H1 (cell line): ENCODE data around the gene MAP4. TPM values are rescaled to one million over a fixed set of nuclear protein-coding genes. Genes with fewer than 3 reads are reported as not detected.

Source experiments
- CTCF ChIA-PET: fragments of 300-600 bp; sonication (Branson Sonifier 250); formaldehyde crosslinking; loops from one replicate; lab custom pipeline; 2021; ENCODE audit not compliant: partially characterized antibody; lab: Charles Lee
- POLR2A ChIA-PET: fragments of 300-600 bp; sonication (Branson Sonifier 250); formaldehyde crosslinking; loops from one replicate; lab custom pipeline; 2021; ENCODE audit warnings: inconsistent platforms; ENCODE audit not compliant: partially characterized antibody; lab: Charles Lee
- DNase-seq, 2 experiments: peaks; one replicate each; pipeline versions ENCODE4 v3.0.0 to v3.0.0-alpha.2; 2010 to 2022; ENCODE audit warnings: low spot score in 2 of 2, low read depth in 1 of 2, mixed read lengths in 1 of 2
- FAIRE-seq: peaks from 2 replicates; lab custom pipeline; 2011; peaks lifted over from hg19 to GRCh38; lab: Jason Lieb, UNC
- H2AFZ ChIP-seq: 2 replicates; pipeline ENCODE4 v1.8.1; 2012; ENCODE audit warnings: low read length, inconsistent platforms
- H2AK5ac ChIP-seq: 2 replicates; pipeline ENCODE4 v1.6.1; 2013; ENCODE audit warnings: low read depth, low read length
- H2BK120ac ChIP-seq: replicated peaks from 2 replicates; pipeline ENCODE3; 2013; ENCODE audit warnings: low read depth, low read length, inconsistent platforms
- H2BK12ac ChIP-seq: 2 replicates; pipeline ENCODE4 v1.6.1; 2013; ENCODE audit warnings: low read depth, low read length
- H2BK15ac ChIP-seq: 2 replicates; pipeline ENCODE4 v1.6.1; 2013; ENCODE audit warnings: low read length
- H2BK20ac ChIP-seq: 2 replicates; pipeline ENCODE4 v1.6.1; 2013; ENCODE audit warnings: low read length
- H2BK5ac ChIP-seq: 2 replicates; pipeline ENCODE4 v1.6.1; 2013; ENCODE audit warnings: low read depth, low read length
- H3K14ac ChIP-seq: 2 replicates; pipeline ENCODE4 v1.6.1; 2013; ENCODE audit warnings: inconsistent platforms; ENCODE audit not compliant: insufficient read length
- H3K18ac ChIP-seq: 2 replicates; pipeline ENCODE4 v1.6.1; 2013; ENCODE audit warnings: low read length; ENCODE audit errors: extremely low read depth
- H3K23ac ChIP-seq: 2 replicates; pipeline ENCODE4 v1.6.1; 2013; ENCODE audit warnings: inconsistent platforms; ENCODE audit not compliant: insufficient read length
- H3K23me2 ChIP-seq: 2 replicates; pipeline ENCODE4 v1.6.1; 2013; ENCODE audit warnings: low read depth, low read length
- H3K27ac ChIP-seq: 2 replicates; pipeline ENCODE4 v1.6.1; 2011; ENCODE audit warnings: low read depth, low read length, inconsistent platforms
- H3K27me3 ChIP-seq, 4 experiments: replicated peaks in 1 of 4; 1 replicate in 1 of 4; 2 replicates in 3 of 4; pipeline versions ENCODE4 v1.6.1 to v1.8.1; 2011 to 2013; ENCODE audit warnings: low read length in 3 of 4, mild to moderate bottlenecking in 3 of 4, inconsistent platforms in 2 of 4, mixed read lengths in 2 of 4, moderate library complexity in 1 of 4; ENCODE audit not compliant: control insufficient read depth in 3 of 4, insufficient read depth in 3 of 4; ENCODE audit errors: extremely low read depth in 1 of 4
- H3K36me3 ChIP-seq, 4 experiments: 2 replicates each; pipeline versions ENCODE4 v1.6.1 to v1.8.1; 2011 to 2013; ENCODE audit warnings: mild to moderate bottlenecking in 4 of 4, low read length in 3 of 4, moderate library complexity in 2 of 4, control low read depth in 1 of 4, inconsistent platforms in 1 of 4; ENCODE audit not compliant: insufficient read depth in 4 of 4, control insufficient read depth in 2 of 4
- H3K4ac ChIP-seq: replicated peaks from 2 replicates; pipeline ENCODE3; 2013; ENCODE audit warnings: low read length, low read depth, mixed read lengths, inconsistent platforms; ENCODE audit not compliant: insufficient read length
- H3K4me1 ChIP-seq, 4 experiments: replicated peaks in 1 of 4; 1 replicate in 1 of 4; 2 replicates in 3 of 4; pipeline versions ENCODE4 v1.6.1 to v1.8.1; 2011 to 2013; ENCODE audit warnings: low read length in 3 of 4, inconsistent platforms in 2 of 4, mixed read lengths in 1 of 4; ENCODE audit not compliant: insufficient read depth in 4 of 4, control insufficient read depth in 3 of 4
- H3K4me2 ChIP-seq, 2 experiments: 2 replicates each; pipeline versions ENCODE4 v1.6.1 to v1.8.1; 2011 to 2013; ENCODE audit warnings: low read depth in 2 of 2, low read length in 2 of 2, control low read depth in 1 of 2, inconsistent platforms in 1 of 2, mild to moderate bottlenecking in 1 of 2; ENCODE audit not compliant: insufficient read depth in 1 of 2
- H3K4me3 ChIP-seq, 4 experiments: fragments of 200-600, 300-600 bp in 1 of 4; sonication (generic), shearing (Covaris generic), sonication (Bioruptor Twin) in 1 of 4; 2 replicates each; pipeline versions ENCODE4 v1.5.1 to v1.8.1; 2011 to 2016; ENCODE audit warnings: low read length in 4 of 4, low read depth in 3 of 4, control low read depth in 2 of 4, inconsistent platforms in 2 of 4, mild to moderate bottlenecking in 2 of 4, mixed read lengths in 1 of 4, moderate library complexity in 1 of 4; ENCODE audit not compliant: insufficient read depth in 2 of 4; ENCODE audit errors: extremely low read depth in 1 of 4
- H3K56ac ChIP-seq: replicated peaks from 2 replicates; pipeline ENCODE3; 2013; ENCODE audit warnings: low read depth, mild to moderate bottlenecking, mixed read lengths, low read length, inconsistent platforms; ENCODE audit not compliant: insufficient read length
- H3K79me1 ChIP-seq: 2 replicates; pipeline ENCODE4 v1.6.1; 2013; ENCODE audit warnings: low read depth, low read length, control low read depth
- H3K79me2 ChIP-seq, 2 experiments: 2 replicates each; pipeline versions ENCODE4 v1.6.1 to v1.8.1; 2012 to 2013; ENCODE audit warnings: low read length in 2 of 2, mild to moderate bottlenecking in 2 of 2, inconsistent platforms in 1 of 2; ENCODE audit not compliant: insufficient read depth in 2 of 2, control insufficient read depth in 1 of 2
- H3K9ac ChIP-seq, 4 experiments: replicated peaks in 1 of 4; 1 replicate in 1 of 4; 2 replicates in 3 of 4; pipeline versions ENCODE4 v1.6.1 to v1.8.1; 2011 to 2013; ENCODE audit warnings: low read depth in 3 of 4, low read length in 3 of 4, control low read depth in 2 of 4, mild to moderate bottlenecking in 2 of 4, moderate library complexity in 2 of 4, inconsistent platforms in 1 of 4; ENCODE audit errors: extremely low read depth in 1 of 4
- H3K9me3 ChIP-seq, 2 experiments: 2 replicates each; pipeline versions ENCODE4 v1.6.1 to v1.8.1; 2012 to 2013; ENCODE audit warnings: mild to moderate bottlenecking in 2 of 2, moderate library complexity in 2 of 2, control low read depth in 1 of 2, inconsistent platforms in 1 of 2, low read depth in 1 of 2, low read length in 1 of 2, mixed read lengths in 1 of 2; ENCODE audit not compliant: insufficient read depth in 2 of 2
- H4K20me1 ChIP-seq, 2 experiments: replicated peaks in 1 of 2; 2 replicates each; pipeline versions ENCODE3 to v1.8.1; 2011 to 2013; ENCODE audit warnings: inconsistent platforms in 2 of 2, low read length in 2 of 2, mild to moderate bottlenecking in 1 of 2; ENCODE audit not compliant: insufficient read depth in 2 of 2, control insufficient read depth in 1 of 2
- H4K5ac ChIP-seq: 2 replicates; pipeline ENCODE4 v1.6.1; 2013; ENCODE audit warnings: low read length, low read depth, mixed read lengths, inconsistent platforms; ENCODE audit not compliant: insufficient read length
- H4K8ac ChIP-seq: 2 replicates; pipeline ENCODE4 v1.8.0; 2013; ENCODE audit warnings: mild to moderate bottlenecking, moderate library complexity, low read length, inconsistent platforms; ENCODE audit not compliant: insufficient read depth; ENCODE audit errors: extremely low read depth
- H4K91ac ChIP-seq: replicated peaks from 2 replicates; pipeline ENCODE3; 2013; ENCODE audit warnings: low read length, mixed read lengths, inconsistent platforms; ENCODE audit not compliant: insufficient read length
- CTCF ChIP-seq, 3 experiments: IDR thresholded peaks; 1 replicate in 2 of 3; 2 replicates in 1 of 3; pipeline versions ENCODE4 v1.5.1 to v1.6.1; 2011; ENCODE audit warnings: low read length in 3 of 3, mild to moderate bottlenecking in 3 of 3, inconsistent platforms in 2 of 3, low read depth in 1 of 3, moderate library complexity in 1 of 3; ENCODE audit not compliant: insufficient read depth in 1 of 3; ENCODE audit errors: control extremely low read depth in 1 of 3
- MAFK ChIP-seq: IDR thresholded peaks from 2 replicates; pipeline ENCODE4 v1.6.1; 2012; ENCODE audit warnings: low read depth, mild to moderate bottlenecking, improper control_type of control experiment, low read length
- RAD21 ChIP-seq, 2 experiments: IDR thresholded peaks in 1 of 2; conservative IDR thresholded peaks in 1 of 2; 2 replicates each; pipeline ENCODE4 v1.6.1; 2011; ENCODE audit warnings: low read depth in 2 of 2, low read length in 2 of 2, improper control_type of control experiment in 1 of 2, inconsistent platforms in 1 of 2, mild to moderate bottlenecking in 1 of 2, moderate library complexity in 1 of 2
- WGBS, 2 experiments: shearing (Covaris generic) in 1 of 2; methylation state at CpG; one replicate each; pipeline versions ENCODE4 v1.1.6 to v1.1.7; 2013 to 2015; ENCODE audit warnings: low lambda C conversion rate in 2 of 2, mixed read lengths in 2 of 2, inconsistent platforms in 1 of 2, low coverage in 1 of 2, missing lambda C conversion rate in 1 of 2; ENCODE audit not compliant: insufficient replicate concordance in 2 of 2, insufficient coverage in 1 of 2, insufficient read length in 1 of 2; ENCODE audit errors: extremely low coverage in 1 of 2, missing lambda C conversion rate in 1 of 2; 5-methylcytosine and 5-hydroxymethylcytosine counted together
- polyA plus RNA-seq, 7 experiments: library from polyadenylated mRNA; depleted of rRNA in 3 of 7; stranded (reverse) in 5 of 7; unstranded in 2 of 7; fragments of >200 nt in 5 of 7; fragments of 200-250 nt in 2 of 7; gene quantifications; 1 replicate in 5 of 7; 2 replicates in 1 of 7; 4 replicates in 1 of 7; pipeline versions ENCODE4 v1.2.1 to v1.2.3, GENCODE V29; 2011 to 2013; ENCODE audit warnings: missing spikeins in 2 of 7, mixed read lengths in 2 of 7
- total RNA-seq: library from RNA; stranded (reverse); fragmentation: NEBNext Ultra II Directional; extraction: Animal tissue kit (Norgen Biotek cat#: 25700); gene quantifications from 2 replicates; pipeline ENCODE4 v1.2.1, GENCODE V29; 2021

Gene MAP4
- total and polyA plus RNA-seq, 2 of the 8 experiments (the other 6 are each of a cell fraction or from before 2014, with no cell fraction given): 67.0 to 179 TPM

- Histone ChIP-seq H3K18ac (no peak overlapping the region), H3K9me3 (no peaks in the 10 kb centered on the region), H3K27me3 (no peaks in the 10 kb centered on the region; a peak in 1 of 7 replicates), H3K4me2 (no peak overlapping the region), H3K27ac (no peak overlapping the region), H2BK12ac (no peak overlapping the region), H3K9ac (no peak overlapping the region), H2AFZ (no peak overlapping the region), H3K4me1 (peaks cover 0 to 8% (median 5%) of the 10 kb centered on the region in 4 experiments; a peak in 5 of 7 replicates), H3K23me2 (no peaks in the 10 kb centered on the region), H3K56ac (no peak overlapping the region), H3K36me3 (peaks cover 49 to 94% (median 78%) of the 10 kb centered on the region in 4 experiments), H3K4me3 (no peak overlapping the region), H4K8ac (peak overlapping the region; percentile 29; the same call in 1 of the 2 replicates), H4K5ac (no peak overlapping the region), H3K79me1 (peaks cover 15% of the 10 kb centered on the region), H2BK20ac (no peak overlapping the region), H2AK5ac (no peak overlapping the region), H3K4ac (no peak overlapping the region), H3K79me2 (no peaks in the 10 kb centered on the region; a peak in 1 of 4 replicates), H4K91ac (no peak overlapping the region), H3K23ac (no peak overlapping the region), H3K14ac (no peak overlapping the region), H2BK15ac (no peak overlapping the region), H2BK120ac (no peak overlapping the region), H2BK5ac (no peak overlapping the region), H4K20me1 (peaks cover 35 to 58% of the 10 kb centered on the region in 2 experiments)
- CTCF ChIA-PET: interaction anchor here (2.3 kb wide), 1 partner anchor 10 kb away, joined by 8 read pairs; no protein-coding TSS in a partner anchor
- 92% methylated on average over 11 of the region's 11 CpGs; no CpG with 5 or more reads in 1 of the 2 experiments for WGBS, 2 experiments
- POLR2A ChIA-PET: interaction anchor here (1.1 to 1.2 kb wide), 2 partner anchors 9 to 13 kb away, joined by 4 read pairs; no protein-coding TSS in a partner anchor
- peak in 1 of 2 experiments; percentile 54 for DNase-seq
- peak in 2 of 3 experiments; percentile 42 to 66; a peak in 3 of 4 replicates for TF ChIP-seq CTCF (IDR thresholded peaks at IDR 0.05; ENCODE audit: control extremely low read depth in 1 of 3, insufficient read depth in 1 of 3, low read depth in 1 of 3, low read length in 3 of 3)
- TF ChIP-seq RAD21 (IDR thresholded peaks at IDR 0.05 in 1 of 2, conservative IDR thresholded peaks at IDR 0.05 in 1 of 2; ENCODE audit: low read depth in 2 of 2, low read length in 2 of 2): peak; percentile 43 to 63
- TF ChIP-seq MAFK: no peak
- FAIRE-seq: no peak
Measured at GRCh38 chr3:47847260-47847659, 169.0 kb downstream of the MAP4 start.
